Psoas muscle (tissue), 8 donors: ENCODE measurements around the gene NR6A1. TPM values are rescaled to one million over a fixed set of nuclear protein-coding genes. Genes with fewer than 3 reads are reported as not detected.
A peak's percentile ranks its signal among the peaks of the same experiment; 100 is the strongest.

Source experiments
- ATAC-seq, 4 donors: fragments of 200-7000 bp; cut with Tn5 transposase; one replicate each; pipeline ENCODE4 v1.9.1; 2020; ENCODE audit warnings: moderate library complexity in 3 of 4, mild to moderate bottlenecking in 2 of 4
- DNase-seq, 2 donors: peaks; one replicate each; pipeline ENCODE4 v3.0.0-alpha.2; 2020
- H3K27ac ChIP-seq: fragments of 200-600 bp; one replicate; pipeline ENCODE4 v1.8.0; 2022
- H3K27me3 ChIP-seq, 3 donors: fragments of 200-600 bp in 1 of 3; one replicate each; pipeline versions ENCODE4 v1.6.1 to v1.8.0; 2013 to 2022; ENCODE audit warnings: low read length in 2 of 3, mild to moderate bottlenecking in 2 of 3, moderate library complexity in 1 of 3; ENCODE audit not compliant: insufficient read depth in 3 of 3
- H3K36me3 ChIP-seq, 2 donors: fragments of 200-600 bp in 1 of 2; one replicate each; pipeline versions ENCODE4 v1.6.1 to v1.8.0; 2013 to 2022; ENCODE audit warnings: low read depth in 1 of 2, mild to moderate bottlenecking in 1 of 2, moderate library complexity in 1 of 2; ENCODE audit not compliant: insufficient read depth in 1 of 2
- H3K4me1 ChIP-seq: fragments of 200-600 bp; one replicate; pipeline ENCODE4 v1.8.0; 2022
- H3K4me3 ChIP-seq: fragments of 200-600 bp; one replicate; pipeline ENCODE4 v1.8.0; 2022; ENCODE audit warnings: mild to moderate bottlenecking
- H3K9me3 ChIP-seq: fragments of 200-600 bp; one replicate; pipeline ENCODE4 v1.8.0; 2022
- WGBS, 3 donors: extraction: QIAGEN DNeasy Blood & Tissue Kit; methylation state at CpG; one replicate each; pipeline versions ENCODE4 v1.1.6 to v1.1.7; 2013; 5-methylcytosine and 5-hydroxymethylcytosine counted together
- intact Hi-C, 2 donors: fragments of 100-400 bp; cut with DNase I; formaldehyde crosslinking; loops; one replicate each; pipeline versions ENCODE4 v1.11.0 to v1.14.2; 2022
- polyA plus RNA-seq, 3 donors: library from polyadenylated mRNA; stranded (reverse); fragments of 200-250 nt; gene quantifications; one replicate each; pipeline ENCODE4 v1.2.3, GENCODE V29; 2013
- total RNA-seq, 4 donors: library from RNA; stranded (reverse); fragmentation: NEBNext Ultra II Directional in 2 of 4; extraction: Animal tissue kit (Norgen Biotek cat#: 25700) in 2 of 4; gene quantifications; one replicate each; pipeline versions ENCODE4 v1.2.1 to v1.2.4, GENCODE V29; 2021 to 2023
- TF ChIP-seq, protein P1 (sequence below): fragments of 200-600 bp; IDR thresholded peaks from one replicate; pipeline ENCODE4 v1.8.0; 2022; ENCODE audit warnings: antibody characterized with exemption
- donor health status: healthy with polysubstance abuse.
- donor health status: DM: no; HTN: no; CAD: no; lungs with moderate emphysema.
- donor health status: Bipolar disorder and iron deficiency.
- donor health status: healthy.
- donor health status: DM: yes; HTN: yes; CAD: no.
- donor health status: DM: no; HTN: no; CAD: no.
- donor health status: DM: no; HTN: no; CAD: no.
- donor health status: DM: yes; HTN: yes; CAD: no.

NR6A1 gene
- total and polyA plus RNA-seq, 7 donors = 0.32 to 2.6 (median 0.70) TPM

DNA sequence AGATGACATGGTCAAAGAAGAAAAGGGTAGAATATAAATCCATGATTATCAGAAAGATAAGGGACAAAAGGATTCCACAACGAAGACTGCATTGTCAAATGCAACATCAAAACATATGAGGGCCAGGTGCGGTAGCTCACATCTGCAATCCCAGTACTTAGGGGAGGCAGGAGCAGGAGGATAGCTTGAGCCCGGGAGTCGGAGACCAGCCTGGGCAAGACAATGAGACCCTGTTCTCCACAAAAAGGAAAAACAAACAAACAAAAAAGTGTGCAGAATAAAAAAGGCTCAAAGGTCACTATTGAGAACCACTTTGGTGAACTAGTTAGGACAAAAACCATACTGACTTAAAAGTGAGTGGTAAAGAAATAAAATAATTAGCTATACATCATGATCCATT, 203.7 kb downstream of the NR6A1 start:
- no peaks in the 10 kb centered on the region for H3K27me3 ChIP-seq
- H3K4me3 ChIP-seq = no peak overlapping the region
- TF ChIP-seq, protein P1, sequence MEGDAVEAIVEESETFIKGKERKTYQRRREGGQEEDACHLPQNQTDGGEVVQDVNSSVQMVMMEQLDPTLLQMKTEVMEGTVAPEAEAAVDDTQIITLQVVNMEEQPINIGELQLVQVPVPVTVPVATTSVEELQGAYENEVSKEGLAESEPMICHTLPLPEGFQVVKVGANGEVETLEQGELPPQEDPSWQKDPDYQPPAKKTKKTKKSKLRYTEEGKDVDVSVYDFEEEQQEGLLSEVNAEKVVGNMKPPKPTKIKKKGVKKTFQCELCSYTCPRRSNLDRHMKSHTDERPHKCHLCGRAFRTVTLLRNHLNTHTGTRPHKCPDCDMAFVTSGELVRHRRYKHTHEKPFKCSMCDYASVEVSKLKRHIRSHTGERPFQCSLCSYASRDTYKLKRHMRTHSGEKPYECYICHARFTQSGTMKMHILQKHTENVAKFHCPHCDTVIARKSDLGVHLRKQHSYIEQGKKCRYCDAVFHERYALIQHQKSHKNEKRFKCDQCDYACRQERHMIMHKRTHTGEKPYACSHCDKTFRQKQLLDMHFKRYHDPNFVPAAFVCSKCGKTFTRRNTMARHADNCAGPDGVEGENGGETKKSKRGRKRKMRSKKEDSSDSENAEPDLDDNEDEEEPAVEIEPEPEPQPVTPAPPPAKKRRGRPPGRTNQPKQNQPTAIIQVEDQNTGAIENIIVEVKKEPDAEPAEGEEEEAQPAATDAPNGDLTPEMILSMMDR = no peak
- no peak overlapping the region for H3K27ac ChIP-seq
- intact Hi-C loops = no loop called here
- H3K9me3 ChIP-seq = no peaks in the 10 kb centered on the region
- ATAC-seq (no peak), DNase-seq (no peak)
- no peaks in the 10 kb centered on the region for H3K36me3 ChIP-seq
- WGBS, 3 donors = 76 to 95% (median 86%) methylated on average over 4 of the region's 4 CpGs
- H3K4me1 ChIP-seq = peaks cover 7% of the 10 kb centered on the region

DNA sequence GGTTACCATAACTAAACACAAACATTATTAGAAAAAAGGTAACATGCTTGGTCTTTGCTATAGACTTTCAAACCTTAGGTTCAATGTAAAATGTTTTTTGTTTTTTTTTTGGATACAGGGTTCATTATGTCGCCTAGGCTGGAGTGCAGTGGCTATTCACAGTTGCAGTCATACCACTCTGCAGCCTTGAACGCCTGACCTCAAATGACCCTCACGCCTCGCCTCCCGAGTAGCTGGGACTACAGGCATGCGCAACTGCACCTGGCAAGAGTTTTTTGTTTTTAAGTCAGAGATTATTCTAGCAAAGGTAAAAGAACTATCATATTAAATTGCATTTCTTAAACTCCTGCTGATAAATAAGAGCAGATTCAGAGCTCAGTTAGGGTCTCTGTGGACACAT, 208.8 kb downstream of the NR6A1 start:
- Histone ChIP-seq H3K36me3 (no peaks in the 10 kb centered on the region), H3K4me1 (peaks cover 9% of the 10 kb centered on the region), H3K27me3 (no peaks in the 10 kb centered on the region), H3K9me3 (no peaks in the 10 kb centered on the region), H3K4me3 (no peak overlapping the region), H3K27ac (no peak overlapping the region)
- TF ChIP-seq, protein P1 = no peak
- WGBS, 3 donors = 31 to 34% (median 32%) methylated on average over 6 of the region's 6 CpGs
- DNase-seq (no peak), ATAC-seq (peak in 2 of 4 donors; percentile 80 to 85)
- intact Hi-C loops = no loop called here

DNA sequence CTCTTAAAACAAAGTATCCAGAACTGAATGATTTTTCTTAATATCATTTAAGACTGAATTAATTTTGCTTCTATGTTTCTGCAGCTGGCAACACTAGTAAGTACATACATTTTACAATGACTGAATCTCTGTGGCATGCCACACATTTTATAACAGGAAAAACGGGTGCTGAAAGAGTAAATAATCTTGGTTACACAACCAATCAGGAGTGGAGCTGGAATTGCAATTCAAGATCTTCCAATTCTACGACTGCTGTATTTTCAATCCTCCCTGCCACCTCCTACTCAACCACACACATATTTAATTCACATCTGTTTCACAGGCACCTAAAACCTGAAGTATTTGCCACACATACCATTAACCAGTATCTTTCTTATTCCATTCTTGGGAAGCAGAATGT, 211.2 kb downstream of the NR6A1 start:
- H3K27ac ChIP-seq = no peak overlapping the region
- H3K4me3 ChIP-seq = no peak overlapping the region
- H3K9me3 ChIP-seq = no peaks in the 10 kb centered on the region
- DNase-seq (no peak), ATAC-seq (no peak)
- TF ChIP-seq, protein P1 = no peak
- WGBS, 3 donors = 71 to 86% (median 74%) methylated on average over 2 of the region's 2 CpGs
- no peaks in the 10 kb centered on the region for H3K36me3 ChIP-seq
- no peaks in the 10 kb centered on the region for H3K27me3 ChIP-seq
- peaks cover 14% of the 10 kb centered on the region for H3K4me1 ChIP-seq
- intact Hi-C loops = no loop called here

DNA sequence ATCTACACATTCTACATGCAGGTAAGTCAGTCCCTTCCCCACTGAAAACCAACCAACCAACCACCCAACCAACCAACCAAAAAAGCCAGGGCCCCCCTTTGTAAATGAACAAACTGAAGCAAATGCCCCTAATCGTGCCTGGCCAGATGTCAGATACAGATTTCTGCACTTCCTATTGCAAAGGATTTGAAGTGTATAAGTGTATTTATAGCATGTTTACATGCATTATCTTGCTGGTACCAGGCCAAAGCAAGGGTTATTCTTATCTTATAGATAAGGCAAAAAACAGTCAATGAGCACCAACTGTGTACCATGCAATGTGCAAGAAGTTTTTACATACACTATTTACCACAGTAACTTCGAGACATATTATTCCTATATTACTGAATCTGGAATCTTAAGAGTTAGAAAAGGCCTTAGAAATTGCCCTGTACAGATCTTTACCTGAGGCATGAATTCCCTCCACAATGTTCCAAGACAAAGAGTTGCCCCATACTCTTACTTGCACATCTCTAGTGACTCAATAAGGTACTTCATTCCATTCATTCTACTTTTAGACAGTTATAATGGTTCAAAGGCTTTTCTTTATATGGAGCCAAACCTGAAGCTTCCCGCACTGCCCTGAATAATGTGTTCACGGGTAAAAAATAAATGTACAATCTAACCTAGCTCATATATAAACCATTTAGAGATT, 212.2 kb downstream of the NR6A1 start:
- DNase-seq (no peak), ATAC-seq (no peak)
- 87 to 89% (median 89%) methylated on average over 4 of the region's 4 CpGs for WGBS, 3 donors
- H3K4me3 ChIP-seq = no peak overlapping the region
- peaks cover 15% of the 10 kb centered on the region for H3K4me1 ChIP-seq
- intact Hi-C loops = no loop called here
- H3K27ac ChIP-seq = no peak overlapping the region
- TF ChIP-seq, protein P1 = no peak
- H3K9me3 ChIP-seq = no peaks in the 10 kb centered on the region
- no peaks in the 10 kb centered on the region for H3K36me3 ChIP-seq
- H3K27me3 ChIP-seq = no peaks in the 10 kb centered on the region

DNA sequence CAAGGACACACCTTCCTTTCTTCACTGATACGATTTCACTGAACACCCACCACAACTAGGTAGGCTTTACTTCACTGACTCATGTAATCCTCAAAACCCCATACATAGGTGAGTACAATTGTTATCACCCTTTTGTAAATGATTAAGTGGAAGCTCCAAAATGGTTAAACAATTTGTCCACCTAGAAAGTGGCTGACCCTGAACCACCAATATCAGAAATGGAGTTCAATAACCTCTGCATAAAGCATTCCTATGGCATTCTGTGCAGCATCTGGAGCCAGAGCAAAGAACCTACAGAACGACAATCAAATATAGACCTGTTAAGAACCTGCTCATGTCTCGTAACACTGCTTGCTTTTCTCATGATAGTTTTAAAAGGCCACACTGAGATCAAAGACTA, 213.2 kb downstream of the NR6A1 start:
- no peaks in the 10 kb centered on the region for H3K27me3 ChIP-seq
- ATAC-seq = no peak
- H3K36me3 ChIP-seq = no peaks in the 10 kb centered on the region
- no peak overlapping the region for H3K4me3 ChIP-seq
- TF ChIP-seq, protein P1 = no peak
- peaks cover 15% of the 10 kb centered on the region for H3K4me1 ChIP-seq
- no peaks in the 10 kb centered on the region for H3K9me3 ChIP-seq
- H3K27ac ChIP-seq = no peak overlapping the region
- no peak for DNase-seq
- 86 to 95% (median 92%) methylated on average over 3 of the region's 3 CpGs for WGBS, 3 donors
- intact Hi-C loops = no loop called here
